Middle frontal gyrus (tissue), 1 donor: Measurements from ENCODE around the gene MRTO4.
A peak's percentile ranks its signal among the peaks of the same experiment; 100 is the strongest.
"Not testable (repeated sequence)": the region's sequence is repeated elsewhere in the genome, so short reads cannot be mapped to it uniquely, and the experiment has no call there.

Experiments used
- DNase-seq: peaks from one replicate; pipeline ENCODE4 v3.0.0-alpha.2; 2015; ENCODE audit warnings: low spot score; ENCODE audit errors: extremely low spot score

MRTO4 gene

DNA sequence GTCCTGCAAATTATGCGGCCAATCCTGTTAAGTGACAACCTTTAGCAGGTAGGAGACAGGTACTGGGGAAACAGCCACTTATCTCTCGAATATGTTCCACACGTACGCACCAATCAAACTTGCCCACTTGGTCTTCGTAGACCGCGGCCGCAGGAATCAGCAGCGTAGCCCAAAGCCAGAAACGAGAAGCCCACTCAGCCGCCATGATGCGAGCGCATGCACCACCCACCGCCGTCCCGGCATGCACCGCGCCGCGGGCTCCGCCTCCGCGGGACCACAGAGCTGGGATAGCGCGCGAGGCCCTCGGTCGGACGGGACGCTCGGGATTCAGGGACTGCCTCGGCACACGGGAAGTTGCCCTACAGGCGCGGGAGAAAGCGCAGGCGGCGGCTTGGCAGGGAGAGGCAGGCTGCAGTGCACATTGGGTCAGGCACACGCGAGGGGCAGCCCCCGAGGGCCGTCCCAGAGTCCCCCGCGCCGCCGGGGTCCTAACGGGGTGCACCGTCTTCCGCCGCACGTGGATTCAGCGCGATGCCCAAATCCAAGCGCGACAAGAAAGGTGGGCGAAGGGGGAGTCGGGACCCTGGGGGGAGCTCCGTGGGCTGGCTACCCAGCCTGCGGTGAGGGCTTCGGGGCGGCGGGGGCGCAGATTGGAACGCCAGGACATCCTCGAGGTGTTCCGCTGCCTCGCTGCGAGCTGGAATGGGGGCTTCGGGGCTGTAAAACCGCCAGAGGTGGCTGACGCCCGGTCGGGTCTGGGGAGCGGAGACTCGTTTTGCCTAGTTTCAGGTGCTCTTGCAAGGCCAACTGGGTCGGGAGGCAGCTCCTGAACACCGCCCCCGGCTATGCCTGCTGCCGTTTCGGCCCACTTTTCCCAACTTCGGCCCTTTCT, at the start of gene MRTO4, which contains the start of gene EMC1:
Gene MRTO4 (plus strand): TSS at position 501 of the 892 bp plus-strand sequence. CDS start 31 bp downstream, at position 532.
Gene EMC1 (minus strand): TSS at position 220 of the 892 bp plus-strand sequence. CDS start 15 bp downstream, at position 205.
- peak; percentile 73 for DNase-seq

DNA sequence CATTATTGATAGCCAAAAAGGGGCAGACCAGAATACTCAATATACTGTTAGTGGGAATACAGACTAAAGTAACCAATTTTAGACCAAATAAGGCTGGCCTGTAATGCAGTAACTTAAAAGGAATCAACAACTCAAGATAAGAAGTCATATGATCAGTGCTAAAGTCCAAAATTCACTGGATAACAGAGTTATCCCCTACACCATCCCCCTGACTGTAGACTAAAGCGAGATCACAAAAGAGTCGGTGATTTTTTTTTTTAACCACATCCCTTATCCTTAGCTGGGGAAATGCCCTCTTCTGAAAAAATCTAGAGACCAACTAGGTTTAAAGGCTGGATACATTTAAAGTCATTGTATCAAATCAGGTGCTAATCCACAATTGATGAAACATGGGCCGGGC, 49.2 kb upstream of the MRTO4 start:
- DNase-seq = no peak

DNA sequence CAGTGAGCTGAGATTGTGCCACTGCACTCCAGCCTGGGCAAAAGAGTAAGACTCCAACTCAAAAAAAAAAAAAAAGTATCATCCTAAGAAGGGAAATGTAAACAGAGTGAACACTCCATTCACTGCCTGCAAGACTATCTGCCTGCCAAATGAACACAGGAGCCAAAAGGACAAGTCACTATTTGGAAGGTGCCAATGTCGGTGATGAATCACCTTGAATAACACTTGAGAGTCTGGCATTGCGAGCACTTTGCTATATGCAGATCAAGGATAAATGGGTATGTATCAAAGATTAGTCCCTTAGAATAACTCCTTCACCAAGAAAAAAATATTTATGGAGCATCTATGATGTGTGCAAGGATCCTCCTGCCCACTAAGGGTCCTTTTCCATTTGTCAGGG, 48.2 kb upstream of the MRTO4 start:
- no peak for DNase-seq

DNA sequence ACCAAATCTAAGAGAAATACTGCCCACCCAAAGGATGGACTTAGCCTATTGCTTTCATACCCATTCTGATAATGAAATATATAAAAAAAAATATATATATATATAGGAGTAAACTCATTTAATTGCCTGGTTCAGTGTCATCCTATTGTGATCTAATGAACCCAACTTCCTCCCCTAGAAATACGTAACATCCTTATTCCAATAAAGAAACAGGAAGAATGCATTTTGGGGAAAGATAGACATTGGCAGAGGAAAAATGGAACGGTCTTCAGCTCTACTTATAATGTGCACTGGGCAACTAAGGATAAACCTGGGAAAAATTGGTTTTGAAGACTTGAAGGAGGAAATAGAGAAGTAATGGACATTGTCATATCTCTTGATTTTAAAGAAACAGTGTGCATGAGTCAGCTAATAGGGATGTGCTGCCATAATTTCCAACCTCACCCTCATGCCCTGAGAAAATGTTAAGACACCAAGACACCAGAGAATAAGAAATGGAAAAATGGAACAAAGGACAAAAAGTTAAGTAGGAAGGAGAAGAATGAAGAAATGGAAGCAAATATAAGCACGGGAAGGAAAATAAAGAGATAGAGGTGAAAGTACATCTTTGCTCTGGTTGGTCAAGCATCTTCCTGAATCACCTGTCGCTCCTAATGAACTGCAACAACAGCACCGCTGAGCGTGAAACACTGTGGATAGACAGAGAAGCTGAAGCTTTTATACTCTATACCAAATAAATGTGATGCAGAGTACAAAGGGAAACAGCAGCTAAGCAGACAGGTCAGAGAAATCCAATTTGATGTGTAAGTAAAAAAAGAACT, 46.9 kb upstream of the MRTO4 start:
- no peak for DNase-seq

DNA sequence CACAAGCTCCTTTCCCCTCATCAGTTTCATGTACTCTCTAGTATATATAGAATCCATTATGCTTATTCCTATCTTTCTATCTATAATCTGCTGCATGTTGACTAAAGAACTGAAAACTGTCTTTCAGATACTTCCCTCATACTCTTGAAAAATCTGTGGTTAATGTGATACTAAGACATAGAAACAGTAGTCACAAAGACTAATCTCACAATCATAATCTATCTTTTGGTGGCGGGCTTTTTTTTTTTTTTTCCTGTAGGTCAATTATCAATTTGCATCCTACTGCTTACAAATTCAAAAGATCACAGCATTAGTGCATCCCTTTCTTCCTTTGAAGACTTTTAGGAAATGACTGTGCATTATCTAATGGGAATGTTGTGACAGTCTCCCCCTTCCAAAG, 46.2 kb upstream of the MRTO4 start:
- DNase-seq = no peak

DNA sequence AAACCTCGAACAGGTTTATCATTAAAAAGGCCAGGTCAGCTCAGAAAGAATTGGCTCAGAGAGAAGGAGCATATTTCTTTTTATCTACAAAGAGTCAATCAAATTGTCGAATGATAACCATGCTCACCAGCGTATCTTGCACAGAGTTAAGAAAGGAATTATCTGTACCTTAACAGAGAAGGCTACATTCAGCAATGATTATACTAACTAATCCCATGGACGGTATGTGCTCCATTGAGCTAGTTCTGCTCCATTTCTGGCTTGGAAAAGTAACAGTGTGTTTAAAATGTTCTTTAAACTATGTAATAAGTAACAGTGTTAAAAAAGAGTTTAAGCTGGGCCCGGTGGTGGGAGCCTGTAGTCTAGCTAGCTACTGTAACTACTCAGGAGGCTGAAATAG, 45.8 kb upstream of the MRTO4 start:
- DNase-seq = no peak

DNA sequence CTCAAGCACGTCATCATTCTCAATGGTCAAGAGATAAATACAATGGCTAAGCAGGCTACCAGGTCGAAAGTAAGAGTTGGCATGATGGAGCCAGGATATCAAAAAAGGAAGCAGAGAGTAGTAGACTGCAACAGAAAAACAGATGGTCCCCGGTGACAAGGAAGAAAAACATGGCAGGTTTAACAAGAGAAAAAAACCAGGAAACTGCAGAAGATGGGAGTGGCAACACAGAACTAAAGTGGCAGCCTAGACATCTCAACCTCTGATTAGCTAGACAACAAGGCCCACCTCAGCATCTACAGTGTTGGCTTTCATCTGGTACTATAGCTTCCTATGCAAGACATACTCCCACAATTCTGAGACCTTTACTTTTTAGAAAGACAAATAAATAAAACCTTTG, 44.7 kb upstream of the MRTO4 start:
- no peak for DNase-seq

DNA sequence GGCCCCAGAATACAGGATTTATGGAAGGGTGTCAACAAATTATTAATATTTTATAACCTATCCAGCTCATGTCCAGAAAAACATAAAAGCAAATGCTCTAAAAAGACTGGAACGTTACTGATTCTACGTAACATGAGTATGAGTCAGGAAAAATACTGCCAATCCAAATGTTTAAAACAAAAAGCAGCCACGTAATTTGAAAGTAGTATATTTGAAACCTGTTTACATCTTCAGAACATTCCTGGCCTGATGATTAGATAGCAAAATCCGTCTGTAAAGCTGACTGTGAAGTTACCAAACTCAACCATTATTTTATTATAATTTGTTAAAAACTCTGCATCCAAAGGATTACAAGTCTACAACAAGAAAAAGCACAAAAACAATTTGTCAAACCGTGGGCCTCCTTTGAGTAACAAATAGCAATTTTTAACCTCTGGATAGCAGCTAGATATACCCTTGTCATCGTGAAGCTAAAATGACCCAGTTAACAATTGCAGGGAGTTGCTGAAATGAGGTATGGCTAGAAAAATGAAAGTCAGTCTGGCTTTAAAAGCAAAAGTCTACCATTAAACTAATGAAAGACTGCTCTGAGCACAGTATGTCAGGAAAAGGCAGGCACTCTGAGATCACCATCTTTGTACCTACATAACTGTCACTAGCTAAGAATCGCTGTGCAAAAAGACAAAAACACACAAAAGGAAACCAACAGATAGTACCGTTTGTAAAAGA, 42.7 kb upstream of the MRTO4 start:
- DNase-seq = no peak

DNA sequence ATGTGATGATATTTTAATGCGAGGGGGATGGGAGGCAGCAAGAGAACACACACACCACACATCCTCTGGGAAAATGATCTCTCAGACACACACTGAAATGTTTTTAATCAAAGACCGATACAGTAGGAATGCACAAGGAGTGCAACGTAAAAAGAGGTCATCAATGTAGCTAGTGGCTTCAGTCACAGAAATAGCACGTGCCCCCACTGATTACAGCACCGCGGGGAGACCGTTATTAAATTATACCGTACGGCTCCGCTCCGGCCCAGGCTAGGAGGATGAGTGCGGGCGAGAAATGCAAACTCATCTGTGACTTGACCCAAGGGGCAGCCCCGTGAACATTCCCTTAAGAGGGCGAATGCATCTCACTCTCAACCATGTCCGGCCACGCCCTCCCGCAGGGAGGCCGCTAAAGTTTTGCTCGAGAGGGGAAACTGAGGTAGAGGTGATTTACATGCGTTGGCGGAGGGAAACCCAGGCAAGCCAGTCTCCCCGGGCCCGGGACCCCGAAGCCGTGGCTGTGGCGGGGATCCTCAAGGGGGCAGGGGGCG, 42.1 kb upstream of the MRTO4 start:
- DNase-seq = no peak

DNA sequence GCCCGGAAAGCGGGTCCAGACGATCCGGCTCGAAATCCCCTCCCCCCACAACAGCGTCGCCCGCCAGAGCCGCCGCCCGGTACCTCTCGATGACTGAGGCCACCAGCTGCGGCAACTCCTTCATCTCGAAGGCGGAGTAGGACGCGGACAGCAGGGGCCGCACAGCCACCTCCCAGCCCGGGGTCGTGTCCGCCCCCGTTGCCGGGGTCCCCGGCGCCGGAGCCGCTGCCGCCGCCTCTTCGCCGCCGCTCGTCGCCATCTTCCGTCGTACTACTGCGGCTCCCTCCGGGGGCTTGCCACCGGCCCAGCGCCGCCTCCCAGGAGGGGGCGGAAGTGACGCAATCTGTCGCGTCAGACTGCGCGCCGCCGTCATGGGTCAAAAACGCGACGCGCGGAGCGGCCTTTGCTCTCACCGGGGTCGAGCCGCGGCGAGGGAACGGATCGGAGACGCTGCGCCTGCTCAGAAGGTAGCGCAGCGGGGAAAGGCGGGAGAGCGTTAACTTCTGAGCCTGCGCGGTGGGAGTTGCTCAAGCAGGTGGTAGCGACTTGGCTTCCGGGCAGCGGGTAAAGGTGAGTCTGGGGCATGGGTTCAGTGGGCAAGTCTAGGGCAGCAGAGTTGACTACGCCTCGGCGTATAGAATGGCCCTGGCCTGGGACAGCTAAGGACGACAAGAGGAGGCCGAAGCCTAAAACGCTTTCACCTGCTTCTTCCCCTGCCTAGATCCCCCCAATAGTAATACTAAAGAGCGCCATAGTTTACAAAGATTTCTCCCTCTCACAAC, 41.4 kb upstream of the MRTO4 start, which contains the start of gene UBR4:
Gene UBR4 (minus strand): TSS at position 277 of the 782 bp plus-strand sequence. CDS start 18 bp downstream, at position 259.
- DNase-seq = peak; percentile 90

DNA sequence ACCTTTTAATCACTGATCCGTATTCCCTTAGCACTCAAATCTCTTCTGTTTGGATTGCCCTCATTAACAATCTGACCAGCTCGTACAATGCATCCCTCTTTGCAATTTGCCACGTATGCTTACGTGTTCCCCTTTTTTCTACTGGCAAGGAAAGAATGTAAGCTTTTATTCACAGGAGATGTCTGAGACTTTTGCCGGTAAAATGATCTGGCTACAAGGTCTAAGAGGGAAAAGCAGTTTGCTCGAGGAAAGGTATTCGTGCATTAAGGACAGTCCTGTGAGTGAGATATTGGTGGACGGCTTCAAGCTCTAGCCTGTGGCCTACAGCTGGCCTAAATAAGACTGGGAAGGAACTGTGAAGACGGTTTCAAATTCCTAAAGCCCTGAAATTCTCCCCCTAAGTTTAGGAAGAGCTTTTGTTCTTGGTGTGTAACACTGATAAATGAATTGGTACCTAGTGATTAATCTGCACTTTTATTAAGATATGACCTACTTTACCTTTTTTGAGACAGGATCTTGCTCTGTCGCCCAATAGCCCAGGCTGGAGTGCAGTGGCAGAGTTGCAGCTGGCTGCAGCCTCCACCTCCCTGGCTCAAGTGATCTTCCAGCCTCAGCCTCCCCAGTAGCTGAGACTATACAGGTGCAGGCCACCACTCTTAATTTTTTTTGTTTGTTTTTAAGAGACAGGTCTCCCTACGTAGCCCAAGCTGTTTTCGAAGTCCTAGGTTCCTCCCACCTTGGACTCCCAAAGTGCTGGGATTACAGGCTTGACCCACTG, 40.6 kb upstream of the MRTO4 start:
- DNase-seq = no peak

DNA sequence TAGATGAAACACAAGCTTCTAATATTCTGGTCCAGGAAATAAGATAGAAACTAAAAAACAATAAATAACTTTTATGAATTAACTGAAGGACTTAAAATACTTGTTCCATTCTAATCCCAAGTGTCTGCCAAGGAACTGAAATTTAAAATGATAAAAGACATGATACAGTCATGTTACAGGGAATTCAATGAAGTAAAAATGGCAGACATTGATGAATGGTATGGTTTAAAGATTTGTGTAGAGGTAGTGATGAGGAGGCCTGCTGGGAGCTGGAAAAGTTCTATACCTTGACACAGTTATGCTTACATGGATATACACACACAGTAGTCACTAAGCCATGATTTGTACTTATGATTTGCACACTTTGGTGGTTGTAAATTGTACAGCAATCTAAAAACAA, 39.4 kb upstream of the MRTO4 start:
- DNase-seq = no peak

DNA sequence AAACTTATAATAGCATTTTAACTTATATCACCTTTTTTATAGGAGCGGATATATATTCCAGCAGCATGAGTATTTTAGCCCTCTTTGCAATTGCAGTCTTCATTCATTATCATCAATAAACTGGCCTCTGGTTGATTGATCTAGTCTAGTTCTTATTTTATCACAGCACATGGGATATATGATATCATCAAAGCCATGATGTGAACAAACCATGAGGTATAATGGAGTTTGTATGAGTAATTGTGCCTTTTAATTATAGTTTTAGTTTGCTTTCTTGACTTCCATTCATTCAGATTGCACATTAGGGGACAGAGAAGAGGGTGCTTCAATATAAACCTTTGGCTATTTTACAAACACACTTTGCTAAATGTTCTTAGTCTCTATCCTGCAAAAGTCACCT, 38.0 kb upstream of the MRTO4 start:
- DNase-seq = no peak

DNA sequence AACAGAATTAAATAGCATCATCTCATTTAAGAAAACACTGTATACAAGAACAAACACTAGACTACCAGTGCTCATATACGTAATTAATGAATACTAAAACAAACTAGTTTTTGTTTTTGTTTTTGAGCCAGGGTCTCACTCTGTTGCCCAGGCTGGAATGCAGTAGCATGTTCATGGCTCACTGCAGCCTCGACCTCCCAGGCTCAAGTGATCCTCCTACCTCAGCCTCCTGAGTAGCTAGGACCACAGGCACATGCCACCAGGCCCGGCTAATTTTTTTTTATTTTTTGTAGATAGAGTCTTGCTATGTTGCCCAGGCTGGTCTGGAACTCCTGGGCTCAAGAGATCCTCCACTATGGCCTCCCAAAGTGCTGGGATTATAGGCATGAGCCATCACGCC, 35.0 kb upstream of the MRTO4 start:
- DNase-seq = not testable (repeated sequence)

DNA sequence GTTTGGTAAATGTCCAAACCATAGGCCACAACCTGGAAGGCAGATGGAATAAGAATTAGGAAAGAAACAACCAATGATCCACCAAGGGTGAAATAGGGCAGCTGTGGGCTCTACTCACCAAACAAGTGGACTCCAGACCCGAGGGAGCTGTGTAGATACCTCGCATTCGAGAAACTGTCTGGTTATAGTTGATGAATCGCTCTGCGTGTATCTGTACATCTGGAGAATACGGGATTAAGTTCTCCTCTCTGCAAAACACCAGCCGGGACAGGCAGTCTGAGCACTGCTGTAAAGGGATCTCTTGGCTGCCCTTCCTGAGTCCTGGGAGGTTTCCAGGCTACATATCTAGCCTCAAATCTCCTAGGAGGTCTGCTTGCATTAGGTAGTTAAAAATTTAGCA, 32.2 kb upstream of the MRTO4 start:
- no peak for DNase-seq

DNA sequence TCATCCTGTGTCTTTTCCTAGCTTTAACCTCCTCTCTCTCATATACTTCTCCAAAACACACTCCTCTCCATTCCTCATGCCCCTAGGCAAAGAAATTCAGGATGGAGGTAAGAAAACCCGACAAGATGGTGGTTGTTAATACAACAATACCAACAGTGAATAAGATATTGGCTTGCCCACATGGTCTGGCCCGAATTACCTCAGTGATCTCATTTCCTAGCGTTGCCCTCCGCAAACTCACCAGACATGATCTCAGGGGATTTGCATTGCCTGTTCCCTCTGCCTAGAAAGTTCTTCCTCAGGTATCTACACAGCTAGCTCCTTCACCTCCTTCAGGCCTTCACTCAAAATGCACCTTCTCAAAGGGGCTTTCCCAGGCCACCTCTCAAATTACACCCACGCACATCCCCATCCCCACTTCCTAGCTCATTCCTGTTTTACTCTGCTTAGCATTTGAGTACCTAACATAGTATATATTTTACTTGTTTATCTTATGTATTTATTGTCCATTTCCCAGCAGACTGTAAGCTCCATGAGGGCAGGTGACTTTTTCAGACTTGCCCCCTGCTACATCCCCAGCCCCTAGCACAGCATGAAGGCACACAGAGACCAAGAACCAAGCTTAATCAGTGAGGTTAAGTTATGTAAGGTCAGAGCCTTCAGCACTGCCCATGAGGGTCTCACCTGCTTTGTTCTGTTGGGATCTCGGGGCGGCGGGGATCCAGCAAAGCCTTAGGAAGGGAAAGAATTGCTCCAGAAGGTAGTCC, 31.3 kb upstream of the MRTO4 start:
- DNase-seq = no peak

DNA sequence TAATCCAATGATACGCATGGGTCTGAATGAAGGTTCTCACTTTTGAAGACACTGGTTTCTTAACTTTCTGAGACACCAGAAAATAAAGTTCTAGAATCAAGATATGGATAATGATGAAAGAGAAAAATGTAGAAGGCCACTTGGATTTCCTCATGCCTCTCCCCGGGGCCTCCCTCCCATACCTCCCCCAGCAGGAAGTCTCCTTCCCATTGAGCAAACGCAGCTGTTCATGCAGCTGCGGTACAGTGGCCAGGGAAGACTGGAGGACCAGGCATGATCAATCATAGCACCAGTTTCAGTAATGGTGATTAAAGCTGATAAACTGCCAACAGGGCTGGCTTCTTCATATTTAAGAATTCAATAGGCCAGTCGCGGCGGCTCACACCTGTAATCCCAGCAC, 30.6 kb upstream of the MRTO4 start:
- no peak for DNase-seq

DNA sequence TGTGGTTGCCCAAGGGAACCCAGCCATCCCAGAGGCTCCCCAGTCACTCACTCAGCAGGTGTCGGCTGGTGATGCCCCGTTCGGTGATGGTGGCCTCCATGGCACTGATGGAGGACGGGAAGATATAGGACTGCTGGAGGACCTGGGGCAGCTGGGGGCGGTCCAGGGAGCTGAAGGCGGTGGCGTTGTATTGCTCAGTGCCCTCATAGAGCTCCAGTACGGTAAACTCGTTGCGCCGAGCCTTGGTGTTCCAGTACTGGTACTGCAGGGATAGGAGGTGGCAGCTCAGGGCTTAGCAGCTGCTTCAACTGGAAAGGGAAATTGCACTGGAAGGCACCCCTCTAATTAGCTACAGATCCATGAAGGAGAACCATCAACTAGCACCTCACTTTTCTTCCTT, 29.0 kb upstream of the MRTO4 start:
- DNase-seq = no peak
